ENCODE measurements around the gene GOLGA8A. TPM values are rescaled to one million over a fixed set of nuclear protein-coding genes. Genes with fewer than 3 reads are reported as not detected.

GOLGA8A gene
- total RNA-seq, 1 donor from 2014 or later: 50.2 TPM

DNA sequence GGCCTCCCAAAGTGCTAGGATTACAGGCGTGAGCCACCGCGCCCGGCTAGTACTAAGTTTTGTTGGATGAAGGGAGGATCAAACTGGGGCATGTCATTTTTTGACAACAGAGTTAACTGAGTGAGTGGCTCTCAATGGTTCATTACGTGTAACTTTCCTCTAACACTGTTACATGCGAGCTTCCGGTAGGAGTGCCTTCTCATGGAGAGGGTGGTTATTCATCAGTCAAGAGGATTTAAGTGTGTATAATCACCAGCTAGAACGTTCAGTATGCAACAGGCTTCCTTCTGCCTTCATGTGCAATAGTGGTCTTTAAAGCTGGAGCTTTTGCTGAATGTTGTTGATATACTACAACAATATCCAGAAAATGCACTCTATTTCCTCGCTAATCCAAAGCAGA, 19.1 kb upstream of the GOLGA8A start:
- Histone ChIP-seq H3K36me3 (ENCODE audit: insufficient read depth, low read length) (no peaks in the 10 kb centered on the region), H3K4me3 (ENCODE audit: insufficient read depth, low read depth, low read length) (no peak overlapping the region), H2AFZ (ENCODE audit: low read depth, low read length) (no peak overlapping the region), H4K20me1 (ENCODE audit: insufficient read depth, low read length) (no peaks in the 10 kb centered on the region), H3K9me3 (ENCODE audit: insufficient read depth, low read depth, low read length) (no peaks in the 10 kb centered on the region), H3K4me2 (ENCODE audit: low read length) (no peak overlapping the region), H3K4me1 (ENCODE audit: insufficient read depth, low read length) (no peaks in the 10 kb centered on the region), H3K27me3 (ENCODE audit: insufficient read depth, low read length) (peaks cover 2% of the 10 kb centered on the region), H3K27ac (ENCODE audit: low read depth, low read length) (no peak overlapping the region), H3K9ac (ENCODE audit: low read length) (no peak overlapping the region), H3K79me2 (ENCODE audit: insufficient read depth, low read length) (no peaks in the 10 kb centered on the region)
- FAIRE-seq (no peak), DNase-seq (ENCODE audit: low read depth) (no peak)
- no peak overlapping the region for H3K4me3 Mint-ChIP-seq (ENCODE audit: unreplicated experiment)
- no peak overlapping the region for H3K27ac Mint-ChIP-seq (ENCODE audit: unreplicated experiment)
- no peaks in the 10 kb centered on the region for H3K4me1 Mint-ChIP-seq (ENCODE audit: low read depth, unreplicated experiment)
- no peaks in the 10 kb centered on the region for H3K36me3 Mint-ChIP-seq (ENCODE audit: low read depth, unreplicated experiment)
- peaks cover 7% of the 10 kb centered on the region for H3K27me3 Mint-ChIP-seq (ENCODE audit: low read depth, unreplicated experiment)
- TF ChIP-seq EZH2 (IDR thresholded peaks at IDR 0.05; ENCODE audit: insufficient read depth, low read length) (no peak), CTCF (IDR thresholded peaks at IDR 0.05; ENCODE audit: insufficient read depth, low read depth, low read length) (no peak)
- no peaks in the 10 kb centered on the region for H3K9me3 Mint-ChIP-seq (ENCODE audit: unreplicated experiment)

GRCh38 chr15:34442891-34443290, 5.3 kb upstream of the GOLGA8A start:
- FAIRE-seq: no peak
- peaks cover 11% of the 10 kb centered on the region for H3K27me3 Mint-ChIP-seq (ENCODE audit: low read depth, unreplicated experiment)
- H3K4me1 Mint-ChIP-seq (ENCODE audit: low read depth, unreplicated experiment): no peaks in the 10 kb centered on the region
- no peaks in the 10 kb centered on the region for H3K4me1 ChIP-seq (ENCODE audit: insufficient read depth, low read length)
- no peak for TF ChIP-seq EZH2 (IDR thresholded peaks at IDR 0.05; ENCODE audit: insufficient read depth, low read length)
- TF ChIP-seq CTCF (IDR thresholded peaks at IDR 0.05; ENCODE audit: insufficient read depth, low read depth, low read length): no peak
- no peak overlapping the region for H3K27ac Mint-ChIP-seq (ENCODE audit: unreplicated experiment)
- no peaks in the 10 kb centered on the region for H3K9me3 ChIP-seq (ENCODE audit: insufficient read depth, low read depth, low read length)
- no peaks in the 10 kb centered on the region for H4K20me1 ChIP-seq (ENCODE audit: insufficient read depth, low read length)
- peaks cover 12% of the 10 kb centered on the region for H3K27me3 ChIP-seq (ENCODE audit: insufficient read depth, low read length)
- DNase-seq (ENCODE audit: low read depth): no peak
- no peak overlapping the region for H3K4me3 Mint-ChIP-seq (ENCODE audit: unreplicated experiment)
- H2AFZ ChIP-seq (ENCODE audit: low read depth, low read length): no peak overlapping the region
- no peak overlapping the region for H3K4me2 ChIP-seq (ENCODE audit: low read length)
- H3K9ac ChIP-seq (ENCODE audit: low read length): no peak overlapping the region
- H3K4me3 ChIP-seq (ENCODE audit: insufficient read depth, low read depth, low read length): no peak overlapping the region
- H3K36me3 Mint-ChIP-seq (ENCODE audit: low read depth, unreplicated experiment): no peaks in the 10 kb centered on the region
- no peak overlapping the region for H3K27ac ChIP-seq (ENCODE audit: low read depth, low read length)
- H3K79me2 ChIP-seq (ENCODE audit: insufficient read depth, low read length): no peaks in the 10 kb centered on the region
- H3K36me3 ChIP-seq (ENCODE audit: insufficient read depth, low read length): no peaks in the 10 kb centered on the region
- no peaks in the 10 kb centered on the region for H3K9me3 Mint-ChIP-seq (ENCODE audit: unreplicated experiment)

GRCh38 chr15:34439878-34440277, 2.3 kb upstream of the GOLGA8A start:
- H3K79me2 ChIP-seq (ENCODE audit: insufficient read depth, low read length): no peaks in the 10 kb centered on the region
- no peak overlapping the region for H3K9ac ChIP-seq (ENCODE audit: low read length)
- H3K4me1 Mint-ChIP-seq (ENCODE audit: low read depth, unreplicated experiment): peaks cover 10% of the 10 kb centered on the region
- peaks cover 4% of the 10 kb centered on the region for H4K20me1 ChIP-seq (ENCODE audit: insufficient read depth, low read length)
- FAIRE-seq (no peak), DNase-seq (ENCODE audit: low read depth) (no peak)
- no peaks in the 10 kb centered on the region for H3K9me3 ChIP-seq (ENCODE audit: insufficient read depth, low read depth, low read length)
- no peaks in the 10 kb centered on the region for H3K9me3 Mint-ChIP-seq (ENCODE audit: unreplicated experiment)
- H3K27me3 ChIP-seq (ENCODE audit: insufficient read depth, low read length): peaks cover 9% of the 10 kb centered on the region
- no peak overlapping the region for H3K4me3 ChIP-seq (ENCODE audit: insufficient read depth, low read depth, low read length)
- no peak overlapping the region for H3K4me2 ChIP-seq (ENCODE audit: low read length)
- no peak overlapping the region for H2AFZ ChIP-seq (ENCODE audit: low read depth, low read length)
- H3K36me3 Mint-ChIP-seq (ENCODE audit: low read depth, unreplicated experiment): peaks cover 3% of the 10 kb centered on the region
- H3K4me1 ChIP-seq (ENCODE audit: insufficient read depth, low read length): no peaks in the 10 kb centered on the region
- H3K27ac ChIP-seq (ENCODE audit: low read depth, low read length): no peak overlapping the region
- no peak overlapping the region for H3K27ac Mint-ChIP-seq (ENCODE audit: unreplicated experiment)
- TF ChIP-seq EZH2 (IDR thresholded peaks at IDR 0.05; ENCODE audit: insufficient read depth, low read length) (no peak), CTCF (IDR thresholded peaks at IDR 0.05; ENCODE audit: insufficient read depth, low read depth, low read length) (no peak)
- no peak overlapping the region for H3K4me3 Mint-ChIP-seq (ENCODE audit: unreplicated experiment)
- peaks cover 11% of the 10 kb centered on the region for H3K27me3 Mint-ChIP-seq (ENCODE audit: low read depth, unreplicated experiment)
- no peaks in the 10 kb centered on the region for H3K36me3 ChIP-seq (ENCODE audit: insufficient read depth, low read length)
